Ovary (tissue), 3 donors: ENCODE data around the gene MAGEB17.

Source experiments
- EP300 ChIP-seq: sonication (generic); formaldehyde crosslinking; IDR thresholded peaks from one replicate; pipeline ENCODE4 v1.6.1; 2017; ENCODE audit warnings: antibody characterized with exemption
- POLR2A ChIP-seq: fragments of 450-650 bp; IDR thresholded peaks from one replicate; pipeline ENCODE4 v1.6.1; 2017; ENCODE audit warnings: antibody characterized with exemption, mild to moderate bottlenecking, moderate library complexity
- TF ChIP-seq, protein P1 (sequence below), 3 donors: fragments of 450-650 bp in 2 of 3; fragments of 200-600 bp in 1 of 3; IDR thresholded peaks; one replicate each; pipeline versions ENCODE4 v1.5.1 to v1.8.0; 2016 to 2022; ENCODE audit warnings: antibody characterized with exemption in 3 of 3, mild to moderate bottlenecking in 1 of 3
- donor health status: DM: no; HTN: no; CAD: no.

GRCh38 chrX:16144420-16144819, 22.9 kb upstream of the MAGEB17 start:
- TF ChIP-seq POLR2A (no peak), EP300 (no peak)
- TF ChIP-seq, protein P1, sequence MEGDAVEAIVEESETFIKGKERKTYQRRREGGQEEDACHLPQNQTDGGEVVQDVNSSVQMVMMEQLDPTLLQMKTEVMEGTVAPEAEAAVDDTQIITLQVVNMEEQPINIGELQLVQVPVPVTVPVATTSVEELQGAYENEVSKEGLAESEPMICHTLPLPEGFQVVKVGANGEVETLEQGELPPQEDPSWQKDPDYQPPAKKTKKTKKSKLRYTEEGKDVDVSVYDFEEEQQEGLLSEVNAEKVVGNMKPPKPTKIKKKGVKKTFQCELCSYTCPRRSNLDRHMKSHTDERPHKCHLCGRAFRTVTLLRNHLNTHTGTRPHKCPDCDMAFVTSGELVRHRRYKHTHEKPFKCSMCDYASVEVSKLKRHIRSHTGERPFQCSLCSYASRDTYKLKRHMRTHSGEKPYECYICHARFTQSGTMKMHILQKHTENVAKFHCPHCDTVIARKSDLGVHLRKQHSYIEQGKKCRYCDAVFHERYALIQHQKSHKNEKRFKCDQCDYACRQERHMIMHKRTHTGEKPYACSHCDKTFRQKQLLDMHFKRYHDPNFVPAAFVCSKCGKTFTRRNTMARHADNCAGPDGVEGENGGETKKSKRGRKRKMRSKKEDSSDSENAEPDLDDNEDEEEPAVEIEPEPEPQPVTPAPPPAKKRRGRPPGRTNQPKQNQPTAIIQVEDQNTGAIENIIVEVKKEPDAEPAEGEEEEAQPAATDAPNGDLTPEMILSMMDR (IDR thresholded peaks at IDR 0.05) = no peak
